Ovary (tissue), 9 donors: ENCODE data around the gene CST8. TPM values are rescaled to one million over a fixed set of nuclear protein-coding genes. Genes with fewer than 3 reads are reported as not detected.

Experiments
- DNase-seq, 5 donors: peaks; one replicate each; pipeline ENCODE4 v3.0.0-alpha.2; 2019 to 2020
- H3K27ac ChIP-seq, 2 donors: fragments of 200-600 bp; one replicate each; pipeline versions ENCODE4 v1.5.1 to v1.8.0; 2019 to 2022
- H3K27me3 ChIP-seq: fragments of 200-600 bp; one replicate; pipeline ENCODE4 v1.8.0; 2022
- H3K36me3 ChIP-seq: fragments of 200-600 bp; sonication (generic); one replicate; pipeline ENCODE4 v1.5.1; 2019
- H3K4me1 ChIP-seq: one replicate; pipeline ENCODE4 v1.8.1; 2013; ENCODE audit warnings: mild to moderate bottlenecking, moderate library complexity; ENCODE audit not compliant: insufficient read depth
- H3K4me3 ChIP-seq: fragments of 200-600 bp; sonication (generic); one replicate; pipeline ENCODE4 v1.5.1; 2017
- H3K9me3 ChIP-seq, 2 donors: fragments of 200-600 bp in 1 of 2; sonication (generic) in 1 of 2; one replicate each; pipeline versions ENCODE4 v1.5.1 to v1.8.1; 2013 to 2019; ENCODE audit warnings: mild to moderate bottlenecking in 1 of 2, moderate library complexity in 1 of 2
- EP300 ChIP-seq: sonication (generic); formaldehyde crosslinking; IDR thresholded peaks from one replicate; pipeline ENCODE4 v1.6.1; 2017; ENCODE audit warnings: antibody characterized with exemption
- POLR2A ChIP-seq: fragments of 450-650 bp; IDR thresholded peaks from one replicate; pipeline ENCODE4 v1.6.1; 2017; ENCODE audit warnings: antibody characterized with exemption, mild to moderate bottlenecking, moderate library complexity
- WGBS, 3 donors: extraction: QIAGEN DNeasy Blood & Tissue Kit in 1 of 3; methylation state at CpG; one replicate each; pipeline versions ENCODE4 v1.1.5 to v1.1.7; 2013 to 2017; 5-methylcytosine and 5-hydroxymethylcytosine counted together
- intact Hi-C, 4 donors: fragments of 100-400 bp; cut with DNase I; formaldehyde crosslinking; loops; one replicate each; pipeline versions ENCODE4 v1.11.0 to v1.15.1; 2022 to 2023
- polyA plus RNA-seq, 2 donors: library from polyadenylated mRNA; stranded (reverse); fragments of 200-250 nt in 1 of 2; fragments of 350-450 nt in 1 of 2; fragmentation: Illumina TruSeq in 1 of 2; extraction: RNeasy Lipid Tissue Mini Kit (QIAGEN cat#74804) in 1 of 2; gene quantifications; one replicate each; pipeline ENCODE4 v1.2.3, GENCODE V29; 2013 to 2014
- total RNA-seq, 7 donors: library from RNA; depleted of rRNA in 2 of 7; stranded (reverse); fragments of >200 nt in 2 of 7; fragmentation: NEBNext Ultra II Directional in 3 of 7; extraction: Animal tissue kit (Norgen Biotek cat#: 25700) in 3 of 7; gene quantifications; one replicate each; pipeline versions ENCODE4 v1.1.0 to v1.2.4, GENCODE V29; 2016 to 2023
- TF ChIP-seq, protein P1 (sequence below), 3 donors: fragments of 450-650 bp in 2 of 3; fragments of 200-600 bp in 1 of 3; IDR thresholded peaks; one replicate each; pipeline versions ENCODE4 v1.5.1 to v1.8.0; 2016 to 2022; ENCODE audit warnings: antibody characterized with exemption in 3 of 3, mild to moderate bottlenecking in 1 of 3
- donor health status: DM: no; HTN: no; CAD: no; lungs with moderate emphysema.
- donor health status: DM: no; HTN: no; CAD: no.
- donor health status: Bipolar disorder and iron deficiency.
- donor health status: DM: yes; HTN: yes; CAD: no.
- donor health status: DM: no; HTN: no; CAD: no.
- donor health status: DM: yes; HTN: yes; CAD: no.

CST8 gene
- total and polyA plus RNA-seq, 9 donors, result not detected

DNA sequence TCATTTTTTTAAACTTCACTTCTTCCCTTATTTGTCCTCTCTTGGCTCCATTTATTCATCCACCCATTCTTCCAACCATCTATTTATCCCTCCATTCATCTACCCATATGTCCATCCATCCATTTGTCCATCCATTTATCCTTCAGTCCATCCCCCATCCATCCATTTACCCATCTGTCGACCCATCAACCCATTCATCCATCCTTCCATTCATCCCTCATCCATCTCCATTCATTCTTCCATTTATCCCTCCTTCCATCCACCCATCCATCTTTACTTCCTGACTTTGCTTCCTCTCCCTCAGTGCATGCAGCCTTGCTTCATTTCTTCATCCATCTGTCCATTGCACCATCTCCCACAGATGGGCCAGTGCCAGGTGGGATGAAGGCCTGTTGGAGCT is 40.0 kb upstream of the CST8 start:
- no peak for TF ChIP-seq EP300
- TF ChIP-seq, protein P1, sequence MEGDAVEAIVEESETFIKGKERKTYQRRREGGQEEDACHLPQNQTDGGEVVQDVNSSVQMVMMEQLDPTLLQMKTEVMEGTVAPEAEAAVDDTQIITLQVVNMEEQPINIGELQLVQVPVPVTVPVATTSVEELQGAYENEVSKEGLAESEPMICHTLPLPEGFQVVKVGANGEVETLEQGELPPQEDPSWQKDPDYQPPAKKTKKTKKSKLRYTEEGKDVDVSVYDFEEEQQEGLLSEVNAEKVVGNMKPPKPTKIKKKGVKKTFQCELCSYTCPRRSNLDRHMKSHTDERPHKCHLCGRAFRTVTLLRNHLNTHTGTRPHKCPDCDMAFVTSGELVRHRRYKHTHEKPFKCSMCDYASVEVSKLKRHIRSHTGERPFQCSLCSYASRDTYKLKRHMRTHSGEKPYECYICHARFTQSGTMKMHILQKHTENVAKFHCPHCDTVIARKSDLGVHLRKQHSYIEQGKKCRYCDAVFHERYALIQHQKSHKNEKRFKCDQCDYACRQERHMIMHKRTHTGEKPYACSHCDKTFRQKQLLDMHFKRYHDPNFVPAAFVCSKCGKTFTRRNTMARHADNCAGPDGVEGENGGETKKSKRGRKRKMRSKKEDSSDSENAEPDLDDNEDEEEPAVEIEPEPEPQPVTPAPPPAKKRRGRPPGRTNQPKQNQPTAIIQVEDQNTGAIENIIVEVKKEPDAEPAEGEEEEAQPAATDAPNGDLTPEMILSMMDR (IDR thresholded peaks at IDR 0.05), result no peak
- no peak for TF ChIP-seq POLR2A
- 90 to 96% (median 96%) methylated on average over 1 of the region's 1 CpG for WGBS, 3 donors
- Histone ChIP-seq H3K4me1 (no peaks in the 10 kb centered on the region), H3K4me3 (no peak overlapping the region), H3K36me3 (no peaks in the 10 kb centered on the region), H3K27me3 (no peaks in the 10 kb centered on the region), H3K9me3 (no peaks in the 10 kb centered on the region), H3K27ac (no peak overlapping the region)
- DNase-seq, result no peak
- intact Hi-C loops, result no loop called here

DNA sequence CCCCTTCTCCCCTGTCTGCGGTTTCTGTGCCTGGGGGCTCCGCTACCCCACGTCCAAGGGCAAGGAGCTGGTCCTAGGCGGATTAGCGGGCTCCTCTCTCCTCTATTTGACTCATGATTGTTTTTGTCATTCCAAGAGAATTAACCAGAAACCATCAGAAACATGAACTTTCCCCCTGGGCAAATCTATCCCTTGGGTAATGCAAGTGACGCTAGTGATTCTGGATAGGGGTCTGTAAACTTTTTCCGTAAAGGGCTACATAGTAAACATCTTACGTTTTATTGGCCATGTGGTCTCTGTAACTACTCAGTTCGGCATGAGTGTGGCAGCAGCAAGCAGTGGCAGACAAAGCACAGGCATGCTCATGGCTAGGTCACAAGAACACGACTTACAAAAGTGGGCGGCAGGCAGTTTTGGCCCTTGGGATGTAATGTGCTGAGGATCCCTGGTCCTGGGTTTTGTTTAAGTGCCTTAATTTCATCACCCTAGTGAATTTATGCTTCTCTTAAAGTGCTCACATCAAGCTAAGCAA is 38.9 kb upstream of the CST8 start:
- intact Hi-C loops, result no loop called here
- TF ChIP-seq POLR2A, result no peak
- TF ChIP-seq, protein P1 (IDR thresholded peaks at IDR 0.05), result no peak
- no peak for TF ChIP-seq EP300

DNA sequence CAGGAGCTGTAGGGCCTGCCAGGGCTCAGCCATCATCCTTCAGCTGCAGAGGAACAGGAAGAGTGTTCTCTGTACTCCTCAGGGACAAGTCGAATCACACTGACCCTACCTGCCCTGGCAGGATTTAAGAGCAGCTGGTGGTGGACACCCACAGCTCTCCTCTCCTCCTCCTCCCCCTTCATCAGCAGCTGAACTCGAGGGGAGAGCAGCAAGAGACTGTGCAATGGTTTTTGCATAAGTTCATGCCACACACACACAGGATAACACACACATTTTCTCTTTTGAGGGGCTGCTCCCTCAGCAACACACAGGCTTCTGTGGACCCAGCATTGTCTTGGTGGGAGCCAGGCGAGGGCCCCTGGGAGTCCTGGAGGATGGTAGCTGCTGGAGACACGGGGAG is 38.1 kb upstream of the CST8 start, which contains the start of gene CST11:
CST11 (minus strand) TSS at position 101 of the 400 bp plus-strand sequence; CDS start at position 36, 65 bp downstream.
- intact Hi-C loops, result no loop called here
- Histone ChIP-seq H3K4me1 (no peaks in the 10 kb centered on the region), H3K4me3 (no peak within 1 kb of the TSS), H3K27me3 (no peaks in the 10 kb centered on the region), H3K27ac (no peak within 1 kb of the TSS), H3K9me3 (no peaks in the 10 kb centered on the region), H3K36me3 (no peaks in the 10 kb centered on the region)
- 27 to 50% (median 30%) methylated on average over 4 of the region's 4 CpGs for whole genome bisulfite sequencing, 3 donors
- DNase-seq, result no peak
- TF ChIP-seq EP300 (no peak), POLR2A (no peak)
- TF ChIP-seq, protein P1 (IDR thresholded peaks at IDR 0.05), result no peak

More for the DNA sequence above, 38.9 kb upstream of the CST8 start:
- Histone ChIP-seq H3K9me3 (no peaks in the 10 kb centered on the region), H3K4me3 (no peak overlapping the region), H3K27ac (no peak overlapping the region), H3K27me3 (no peaks in the 10 kb centered on the region), H3K4me1 (no peaks in the 10 kb centered on the region), H3K36me3 (no peaks in the 10 kb centered on the region)
- 47 to 56% (median 53%) methylated on average over 11 of the region's 11 CpGs for WGBS, 3 donors
- DNase-seq, result no peak

DNA sequence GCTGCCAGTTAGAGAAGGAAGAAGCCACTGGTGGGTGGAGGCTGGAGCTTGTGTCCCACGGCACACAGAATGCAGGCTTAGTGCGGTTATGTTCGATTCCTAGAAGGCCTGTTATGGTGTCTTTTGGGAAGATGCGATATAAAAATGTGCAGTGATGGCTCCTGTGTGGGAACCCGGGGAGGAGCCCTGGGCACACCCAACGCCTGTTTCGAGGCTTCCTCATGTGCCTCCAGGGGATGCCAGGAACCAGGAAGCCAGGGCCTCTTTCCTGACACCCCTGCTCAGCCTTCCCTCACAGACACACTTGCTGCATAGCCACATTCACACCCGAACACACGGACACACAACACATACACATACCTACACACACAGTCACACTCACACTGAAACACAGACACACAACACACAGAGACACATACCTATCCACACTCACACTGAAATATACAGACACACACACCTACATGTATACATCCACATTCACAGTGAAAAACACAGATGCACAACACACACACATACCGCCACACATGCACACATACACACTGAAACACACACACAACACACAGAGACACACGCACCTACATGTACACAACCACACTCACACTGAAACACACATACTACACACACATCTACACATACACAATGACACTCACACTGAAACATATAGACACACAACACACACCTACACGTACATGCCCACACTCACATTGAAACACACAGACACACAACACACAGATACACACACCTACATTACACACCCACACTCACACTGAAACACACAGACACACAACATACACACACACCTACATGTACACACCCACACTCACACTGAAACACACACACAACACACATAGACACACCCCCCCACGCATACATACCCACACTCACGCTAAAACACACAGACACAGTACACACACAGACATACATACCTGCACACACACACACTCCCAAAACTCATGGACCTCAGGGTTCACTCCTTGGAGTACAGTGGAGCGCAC is 37.1 kb upstream of the CST8 start:
- Histone ChIP-seq H3K27me3 (no peaks in the 10 kb centered on the region), H3K4me1 (no peaks in the 10 kb centered on the region), H3K27ac (no peak overlapping the region), H3K9me3 (no peaks in the 10 kb centered on the region), H3K4me3 (no peak overlapping the region), H3K36me3 (no peaks in the 10 kb centered on the region)
- 84 to 92% (median 86%) methylated on average over 15 of the region's 15 CpGs for WGBS, 3 donors
- DNase-seq, result no peak
- TF ChIP-seq, protein P1 (IDR thresholded peaks at IDR 0.05), result no peak
- no peak for TF ChIP-seq EP300
- no peak for TF ChIP-seq POLR2A
- intact Hi-C loops, result no loop called here
